Calu3 (cell line): ENCODE data around the gene TENM3. TPM values are rescaled to one million over a fixed set of nuclear protein-coding genes. Genes with fewer than 3 reads are reported as not detected.

Source experiments
- BruUV-seq: library from RNA; stranded (reverse); fragments of 400-500 nt; replicated peaks from 2 replicates; lab custom pipeline; 2021; lab: Mats Ljungman, UMichigan
- CTCF ChIA-PET: fragments of 300-600 bp; sonication (Branson Sonifier 250); formaldehyde crosslinking; loops from one replicate; lab custom pipeline; 2022; ENCODE audit warnings: antibody characterized with exemption; lab: Charles Lee
- DNase-seq: peaks from one replicate; pipeline ENCODE4 v3.0.0; 2022
- H3K27ac Mint-ChIP-seq: one replicate; pipeline ENCODE4 v1.8.0; 2022; ENCODE audit warnings: mixed read lengths; ENCODE audit not compliant: unreplicated experiment
- H3K27me3 Mint-ChIP-seq: one replicate; pipeline ENCODE4 v1.8.0; 2022; ENCODE audit warnings: mixed read lengths; ENCODE audit not compliant: unreplicated experiment
- H3K36me3 Mint-ChIP-seq: one replicate; pipeline ENCODE4 v1.8.0; 2022; ENCODE audit warnings: mild to moderate bottlenecking, moderate library complexity, mixed read lengths; ENCODE audit not compliant: insufficient read depth, unreplicated experiment
- H3K4me1 Mint-ChIP-seq: one replicate; pipeline ENCODE4 v1.8.0; 2022; ENCODE audit warnings: mild to moderate bottlenecking, low read depth, mixed read lengths; ENCODE audit not compliant: unreplicated experiment
- H3K4me3 Mint-ChIP-seq: one replicate; pipeline ENCODE4 v1.8.0; 2022; ENCODE audit warnings: mild to moderate bottlenecking, low read depth, moderate library complexity, mixed read lengths; ENCODE audit not compliant: unreplicated experiment
- H3K9me3 Mint-ChIP-seq: one replicate; pipeline ENCODE4 v1.8.0; 2022; ENCODE audit warnings: low read depth, mixed read lengths; ENCODE audit not compliant: unreplicated experiment
- intact Hi-C: fragments of 100-400 bp; cut with micrococcal nuclease; formaldehyde crosslinking; loops from one replicate; pipeline ENCODE4 v1.10.0; 2022; ENCODE audit not compliant: unreplicated experiment
- total RNA-seq: library from RNA; stranded (reverse); gene quantifications from 2 replicates; pipeline ENCODE4 v1.2.3, GENCODE V29; 2022
- TF ChIP-seq, protein P1 (sequence below): fragments of 200-600 bp; IDR thresholded peaks from one replicate; pipeline ENCODE4 v1.8.0; 2022; ENCODE audit warnings: antibody characterized with exemption; ENCODE audit not compliant: unreplicated experiment

The TENM3 gene
- total RNA-seq, 1 experiment from 2014 or later: 5.9 TPM

DNA sequence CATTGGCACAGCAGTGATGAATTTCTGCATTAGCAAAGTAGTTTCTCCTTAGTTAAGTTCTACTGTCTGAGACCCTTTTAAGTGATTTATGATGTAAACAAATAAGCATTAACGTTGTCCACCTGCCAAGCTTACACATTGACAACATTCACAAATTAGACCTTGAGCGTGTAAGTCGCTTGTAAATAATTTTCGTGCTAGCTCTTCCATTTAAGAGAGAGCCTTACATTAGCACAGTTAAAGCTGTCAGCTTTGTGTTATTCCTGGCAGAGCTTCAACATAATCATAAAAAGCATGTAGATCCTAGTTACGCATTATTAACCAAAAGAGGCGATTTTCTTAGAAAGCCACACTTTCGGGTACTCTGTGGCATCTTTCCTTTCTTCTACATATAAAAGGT is 546.3 kb downstream of the TENM3 start:
- BruUV-seq: no TSS peak
- CTCF ChIA-PET: no interaction called here
- no peak overlapping the region for H3K27ac Mint-ChIP-seq
- no peaks in the 10 kb centered on the region for H3K4me1 Mint-ChIP-seq
- TF ChIP-seq, protein P1, sequence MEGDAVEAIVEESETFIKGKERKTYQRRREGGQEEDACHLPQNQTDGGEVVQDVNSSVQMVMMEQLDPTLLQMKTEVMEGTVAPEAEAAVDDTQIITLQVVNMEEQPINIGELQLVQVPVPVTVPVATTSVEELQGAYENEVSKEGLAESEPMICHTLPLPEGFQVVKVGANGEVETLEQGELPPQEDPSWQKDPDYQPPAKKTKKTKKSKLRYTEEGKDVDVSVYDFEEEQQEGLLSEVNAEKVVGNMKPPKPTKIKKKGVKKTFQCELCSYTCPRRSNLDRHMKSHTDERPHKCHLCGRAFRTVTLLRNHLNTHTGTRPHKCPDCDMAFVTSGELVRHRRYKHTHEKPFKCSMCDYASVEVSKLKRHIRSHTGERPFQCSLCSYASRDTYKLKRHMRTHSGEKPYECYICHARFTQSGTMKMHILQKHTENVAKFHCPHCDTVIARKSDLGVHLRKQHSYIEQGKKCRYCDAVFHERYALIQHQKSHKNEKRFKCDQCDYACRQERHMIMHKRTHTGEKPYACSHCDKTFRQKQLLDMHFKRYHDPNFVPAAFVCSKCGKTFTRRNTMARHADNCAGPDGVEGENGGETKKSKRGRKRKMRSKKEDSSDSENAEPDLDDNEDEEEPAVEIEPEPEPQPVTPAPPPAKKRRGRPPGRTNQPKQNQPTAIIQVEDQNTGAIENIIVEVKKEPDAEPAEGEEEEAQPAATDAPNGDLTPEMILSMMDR: no peak
- no peaks in the 10 kb centered on the region for H3K36me3 Mint-ChIP-seq
- no peaks in the 10 kb centered on the region for H3K27me3 Mint-ChIP-seq
- H3K9me3 Mint-ChIP-seq: no peaks in the 10 kb centered on the region
- no peak for DNase-seq
- intact Hi-C loops: no loop called here
- H3K4me3 Mint-ChIP-seq: no peak overlapping the region

DNA sequence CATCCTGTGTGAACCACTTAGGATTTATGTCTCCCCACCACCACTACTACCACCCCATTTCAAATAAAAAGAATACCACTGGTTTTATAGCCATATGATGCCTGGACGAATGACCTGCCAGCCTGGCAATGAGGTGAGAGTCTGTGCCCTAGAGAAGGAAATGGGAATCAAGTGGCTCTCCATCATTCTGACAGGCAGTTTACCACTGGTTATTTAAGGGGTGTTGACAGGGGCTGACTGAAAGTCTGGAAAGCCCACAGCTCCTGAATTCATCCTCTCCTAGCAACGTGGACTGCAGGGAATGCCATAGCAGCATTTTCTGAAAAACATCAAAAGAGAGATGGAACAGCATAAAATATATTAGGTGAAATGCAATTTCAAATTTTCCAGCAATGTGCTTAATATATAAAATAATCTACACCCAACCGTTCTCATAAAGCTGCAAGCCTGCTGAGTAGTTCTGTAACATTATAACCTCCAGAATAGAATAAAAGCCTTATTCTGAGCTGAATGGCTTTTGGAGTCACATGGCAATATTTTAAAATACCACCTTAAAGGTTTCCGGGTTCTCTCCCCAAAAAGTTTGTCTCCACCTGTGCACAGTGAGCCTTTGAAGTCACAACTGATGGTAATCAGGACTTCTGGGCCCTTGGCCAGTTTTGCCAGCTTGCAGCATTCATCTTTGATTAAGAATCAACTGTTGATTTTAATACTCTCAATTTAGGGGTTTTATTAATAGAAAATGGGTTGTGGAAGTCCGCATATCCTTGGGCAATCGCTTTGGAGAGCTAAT is 552.4 kb downstream of the TENM3 start:
- Mint-ChIP-seq H3K4me3 (no peak overlapping the region), H3K27me3 (no peaks in the 10 kb centered on the region), H3K27ac (no peak overlapping the region), H3K9me3 (no peaks in the 10 kb centered on the region), H3K4me1 (no peaks in the 10 kb centered on the region), H3K36me3 (no peaks in the 10 kb centered on the region)
- intact Hi-C loops: no loop called here
- DNase-seq: no peak
- CTCF ChIA-PET: no interaction called here
- TF ChIP-seq, protein P1: no peak
- BruUV-seq: no TSS peak

DNA sequence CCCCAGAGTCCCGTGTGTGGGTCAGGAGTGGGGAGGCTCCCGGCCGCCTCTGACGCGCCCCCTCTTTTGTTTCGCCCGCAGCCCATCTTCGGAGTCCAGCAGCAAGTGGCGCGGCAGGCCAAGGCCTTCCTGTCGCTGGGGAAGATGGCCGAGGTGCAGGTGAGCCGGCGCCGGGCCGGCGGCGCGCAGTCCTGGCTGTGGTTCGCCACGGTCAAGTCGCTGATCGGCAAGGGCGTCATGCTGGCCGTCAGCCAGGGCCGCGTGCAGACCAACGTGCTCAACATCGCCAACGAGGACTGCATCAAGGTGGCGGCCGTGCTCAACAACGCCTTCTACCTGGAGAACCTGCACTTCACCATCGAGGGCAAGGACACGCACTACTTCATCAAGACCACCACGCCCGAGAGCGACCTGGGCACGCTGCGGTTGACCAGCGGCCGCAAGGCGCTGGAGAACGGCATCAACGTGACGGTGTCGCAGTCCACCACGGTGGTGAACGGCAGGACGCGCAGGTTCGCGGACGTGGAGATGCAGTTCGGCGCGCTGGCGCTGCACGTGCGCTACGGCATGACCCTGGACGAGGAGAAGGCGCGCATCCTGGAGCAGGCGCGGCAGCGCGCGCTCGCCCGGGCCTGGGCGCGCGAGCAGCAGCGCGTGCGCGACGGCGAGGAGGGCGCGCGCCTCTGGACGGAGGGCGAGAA is 556.5 kb downstream of the TENM3 start:
- no peaks in the 10 kb centered on the region for H3K9me3 Mint-ChIP-seq

DNA sequence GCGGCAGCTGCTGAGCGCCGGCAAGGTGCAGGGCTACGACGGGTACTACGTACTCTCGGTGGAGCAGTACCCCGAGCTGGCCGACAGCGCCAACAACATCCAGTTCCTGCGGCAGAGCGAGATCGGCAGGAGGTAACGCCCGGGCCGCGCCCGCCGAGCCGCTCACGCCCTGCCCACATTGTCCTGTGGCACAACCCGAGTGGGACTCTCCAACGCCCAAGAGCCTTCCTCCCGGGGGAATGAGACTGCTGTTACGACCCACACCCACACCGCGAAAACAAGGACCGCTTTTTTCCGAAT is 557.0 kb downstream of the TENM3 start:
- no TSS peak for BruUV-seq
- TF ChIP-seq, protein P1: no peak
- Mint-ChIP-seq H3K27me3 (no peaks in the 10 kb centered on the region), H3K27ac (no peak overlapping the region), H3K36me3 (no peaks in the 10 kb centered on the region), H3K4me3 (no peak overlapping the region), H3K4me1 (no peaks in the 10 kb centered on the region), H3K9me3 (no peaks in the 10 kb centered on the region)
- intact Hi-C loops: loop anchor here (10.0 kb wide), 2 partner anchors 715 to 1235 kb away; no protein-coding TSS in a partner anchor
- no peak for DNase-seq
- CTCF ChIA-PET: no interaction called here

More for the DNA sequence above, 556.5 kb downstream of the TENM3 start:
- TF ChIP-seq, protein P1: no peak
- no peak for DNase-seq
- no peaks in the 10 kb centered on the region for H3K4me1 Mint-ChIP-seq
- no TSS peak for BruUV-seq
- H3K36me3 Mint-ChIP-seq: no peaks in the 10 kb centered on the region
- H3K27me3 Mint-ChIP-seq: no peaks in the 10 kb centered on the region
- CTCF ChIA-PET: no interaction called here
- no peak overlapping the region for H3K27ac Mint-ChIP-seq
- intact Hi-C loops: loop anchor here (10.0 kb wide), 2 partner anchors 715 to 1235 kb away; no protein-coding TSS in a partner anchor
- no peak overlapping the region for H3K4me3 Mint-ChIP-seq
